IMR-90 (cell line): Measurements from ENCODE around the gene UFC1. TPM values are rescaled to one million over a fixed set of nuclear protein-coding genes. Genes with fewer than 3 reads are reported as not detected.

Experiments used
- ATAC-seq: fragments of 200-7000 bp; cut with Tn5 transposase; 2 replicates; pipeline ENCODE4 v1.9.1; 2020; ENCODE audit warnings: low read depth, mild to moderate bottlenecking, moderate library complexity
- BruUV-seq: library from RNA; stranded (reverse); fragments of 400-500 nt; replicated peaks from 2 replicates; lab custom pipeline; 2021; lab: Mats Ljungman, UMichigan
- CTCF ChIA-PET: fragments of 300-600 bp; formaldehyde crosslinking; extraction: SDS; loops from one replicate; lab custom pipeline; 2021; ENCODE audit warnings: antibody characterized with exemption; lab: Yijun Ruan, JAX
- POLR2A ChIA-PET: fragments of 300-600 bp; sonication (Branson Sonifier 250); formaldehyde crosslinking; loops from one replicate; lab custom pipeline; 2022; ENCODE audit warnings: antibody characterized with exemption; ENCODE audit not compliant: unreplicated experiment; lab: Charles Lee
- DNase-seq: peaks from one replicate; pipeline ENCODE4 v3.0.0; 2013
- H2AFZ ChIP-seq: replicated peaks from 2 replicates; pipeline ENCODE3; 2013; ENCODE audit warnings: low read length, mild to moderate bottlenecking; ENCODE audit not compliant: poor library complexity
- H2AK5ac ChIP-seq: 2 replicates; pipeline ENCODE4 v1.6.1; 2013; ENCODE audit warnings: low read depth, low read length, inconsistent platforms
- H2AK9ac ChIP-seq: replicated peaks from 2 replicates; pipeline ENCODE3; 2013; ENCODE audit warnings: mild to moderate bottlenecking, low read depth, low read length, moderate library complexity; ENCODE audit not compliant: poor library complexity
- H2BK120ac ChIP-seq: 2 replicates; pipeline ENCODE4 v1.6.1; 2013; ENCODE audit warnings: low read depth, low read length, inconsistent platforms
- H2BK15ac ChIP-seq: 3 replicates; pipeline ENCODE4 v1.6.1; 2013; ENCODE audit warnings: low read depth, low read length, inconsistent platforms
- H2BK20ac ChIP-seq: 2 replicates; pipeline ENCODE4 v1.6.1; 2013; ENCODE audit warnings: low read depth, mild to moderate bottlenecking, inconsistent platforms, low read length, moderate library complexity
- H2BK5ac ChIP-seq: 2 replicates; pipeline ENCODE4 v1.6.1; 2013; ENCODE audit warnings: mild to moderate bottlenecking, low read depth, low read length, inconsistent platforms; ENCODE audit not compliant: poor library complexity, severe bottlenecking
- H3K14ac ChIP-seq: replicated peaks from 2 replicates; pipeline ENCODE4 v1.6.1; 2013; ENCODE audit warnings: low read depth, low read length, inconsistent platforms
- H3K18ac ChIP-seq: 2 replicates; pipeline ENCODE4 v1.6.1; 2013; ENCODE audit warnings: low read depth, low read length, control low read depth
- H3K23ac ChIP-seq: 2 replicates; pipeline ENCODE4 v1.6.1; 2013; ENCODE audit warnings: low read depth, low read length, inconsistent platforms
- H3K27ac ChIP-seq: 2 replicates; pipeline ENCODE4 v1.5.1; 2013; ENCODE audit warnings: mild to moderate bottlenecking, control low read depth, low read length; ENCODE audit not compliant: insufficient read depth
- H3K27me3 ChIP-seq: 2 replicates; pipeline ENCODE4 v1.6.1; 2013; ENCODE audit warnings: low read length; ENCODE audit not compliant: control insufficient read depth, insufficient read depth
- H3K36me3 ChIP-seq: 2 replicates; pipeline ENCODE4 v1.6.1; 2013; ENCODE audit warnings: low read length, mixed read lengths; ENCODE audit not compliant: control insufficient read depth, insufficient read depth
- H3K4ac ChIP-seq: 2 replicates; pipeline ENCODE4 v1.6.1; 2013; ENCODE audit warnings: low read depth, low read length, inconsistent platforms
- H3K4me1 ChIP-seq: 2 replicates; pipeline ENCODE4 v1.6.1; 2013; ENCODE audit warnings: low read length, mixed read lengths; ENCODE audit not compliant: control insufficient read depth, insufficient read depth
- H3K4me2 ChIP-seq: 2 replicates; pipeline ENCODE4 v1.6.1; 2013; ENCODE audit warnings: low read depth, mild to moderate bottlenecking, control low read depth, low read length, moderate library complexity
- H3K4me3 ChIP-seq: 2 replicates; pipeline ENCODE4 v1.5.1; 2013; ENCODE audit warnings: low read depth, mild to moderate bottlenecking, control low read depth, low read length, moderate library complexity; ENCODE audit not compliant: insufficient read depth
- H3K56ac ChIP-seq: 2 replicates; pipeline ENCODE4 v1.6.1; 2013; ENCODE audit warnings: low read length, inconsistent platforms; ENCODE audit not compliant: insufficient read depth; ENCODE audit errors: extremely low read depth
- H3K79me1 ChIP-seq, 2 experiments: 2 replicates each; pipeline ENCODE4 v1.6.1; 2013; ENCODE audit warnings: low read length in 2 of 2, inconsistent platforms in 1 of 2, low read depth in 1 of 2
- H3K9ac ChIP-seq: 2 replicates; pipeline ENCODE4 v1.6.1; 2013; ENCODE audit warnings: low read depth, low read length, control low read depth
- H3K9me1 ChIP-seq: 2 replicates; pipeline ENCODE4 v1.6.1; 2013; ENCODE audit warnings: low read length, inconsistent platforms; ENCODE audit not compliant: insufficient read depth
- H3K9me3 ChIP-seq: 2 replicates; pipeline ENCODE4 v1.6.1; 2013; ENCODE audit warnings: low read length; ENCODE audit not compliant: control insufficient read depth, insufficient read depth
- H4K20me1 ChIP-seq: 2 replicates; pipeline ENCODE4 v1.6.1; 2013; ENCODE audit warnings: low read length, inconsistent platforms; ENCODE audit not compliant: insufficient read depth
- H4K5ac ChIP-seq: 2 replicates; pipeline ENCODE4 v1.6.1; 2013; ENCODE audit warnings: mild to moderate bottlenecking, low read depth, low read length, control low read depth
- H4K8ac ChIP-seq, 2 experiments: 2 replicates each; pipeline ENCODE4 v1.6.1; 2013; ENCODE audit warnings: low read depth in 2 of 2, low read length in 2 of 2, control low read depth in 1 of 2, inconsistent platforms in 1 of 2
- H4K91ac ChIP-seq: 2 replicates; pipeline ENCODE4 v1.6.1; 2013; ENCODE audit warnings: low read depth, low read length, inconsistent platforms; ENCODE audit not compliant: insufficient read depth
- BHLHE40 ChIP-seq: fragments of 150-350 bp; IDR thresholded peaks from 2 replicates; pipeline ENCODE4 v1.6.1; 2016; ENCODE audit warnings: mild to moderate bottlenecking, low read depth, low read length
- CEBPB ChIP-seq: IDR thresholded peaks from 2 replicates; pipeline ENCODE4 v1.6.1; 2012; ENCODE audit warnings: low read depth, low read length, improper control_type of control experiment
- CHD1 ChIP-seq: IDR thresholded peaks from 2 replicates; pipeline ENCODE4 v1.6.1; 2012; ENCODE audit warnings: low read depth, low read length, improper control_type of control experiment
- CTCF ChIP-seq: conservative IDR thresholded peaks from 2 replicates; pipeline ENCODE4 v1.5.1; 2012; ENCODE audit warnings: mild to moderate bottlenecking, low read depth, low read length, improper control_type of control experiment
- ELK1 ChIP-seq: fragments of 150-350 bp; IDR thresholded peaks from 2 replicates; pipeline ENCODE4 v1.6.1; 2016; ENCODE audit warnings: low read depth, mild to moderate bottlenecking, low read length, moderate library complexity, borderline replicate concordance
- MAFK ChIP-seq: IDR thresholded peaks from 2 replicates; pipeline ENCODE4 v1.6.1; 2012; ENCODE audit warnings: low read depth, low read length, improper control_type of control experiment
- MXI1 ChIP-seq: IDR thresholded peaks from 2 replicates; pipeline ENCODE4 v1.6.1; 2012; ENCODE audit warnings: low read depth, mild to moderate bottlenecking, low read length, moderate library complexity, borderline replicate concordance
- NFE2L2 ChIP-seq: fragments of 150-350 bp; IDR thresholded peaks from 2 replicates; pipeline ENCODE4 v1.6.1; 2016; ENCODE audit warnings: low read depth, mild to moderate bottlenecking, low read length
- POLR2A ChIP-seq: IDR thresholded peaks from 2 replicates; pipeline ENCODE4 v1.6.1; 2012; ENCODE audit warnings: mild to moderate bottlenecking, low read depth, low read length
- RAD21 ChIP-seq: IDR thresholded peaks from 2 replicates; pipeline ENCODE4 v1.6.1; 2012; ENCODE audit warnings: low read length, improper control_type of control experiment
- RCOR1 ChIP-seq: IDR thresholded peaks from 2 replicates; pipeline ENCODE4 v1.6.1; 2012; ENCODE audit warnings: mild to moderate bottlenecking, low read length, improper control_type of control experiment; ENCODE audit not compliant: insufficient replicate concordance
- RFX5 ChIP-seq: IDR thresholded peaks from 2 replicates; pipeline ENCODE4 v1.8.0; 2012; ENCODE audit warnings: low read depth, mild to moderate bottlenecking, low read length, moderate library complexity
- USF2 ChIP-seq: fragments of 150-350 bp; IDR thresholded peaks from 2 replicates; pipeline ENCODE4 v1.6.1; 2017; ENCODE audit warnings: mild to moderate bottlenecking, antibody characterized with exemption, low read length, low read depth
- WGBS, 2 experiments: methylation state at CpG; one replicate each; pipeline versions ENCODE4 v1.1.5 to v1.1.7; 2013; ENCODE audit warnings: missing lambda C conversion rate in 2 of 2; ENCODE audit not compliant: insufficient read length in 1 of 2; ENCODE audit errors: extremely low coverage in 2 of 2; 5-methylcytosine and 5-hydroxymethylcytosine counted together
- dilution Hi-C: fragments of 300-500 bp; cut with HindIII; formaldehyde crosslinking; loops from one replicate; pipeline ENCODE4 v1.14.3; 2018; ENCODE audit warnings: low sequenced_read_pairs; ENCODE audit not compliant: unreplicated experiment
- in situ Hi-C: fragments of 300-500 bp; cut with MboI; formaldehyde crosslinking; loops from 3 replicates; pipeline ENCODE4 v1.14.3; 2019; ENCODE audit warnings: low sequenced_read_pairs, inconsistent platforms, mixed read lengths
- intact Hi-C: fragments of 100-400 bp; cut with micrococcal nuclease; formaldehyde crosslinking; loops from 2 replicates; pipeline ENCODE4 v1.10.0; 2022
- polyA plus RNA-seq, 3 experiments: library from polyadenylated mRNA; depleted of rRNA; stranded (reverse); fragments of >200 nt; gene quantifications; 2 replicates each; pipeline ENCODE4 v1.2.3, GENCODE V29; 2012; ENCODE audit warnings: low replicate concordance in 1 of 3
- total RNA-seq: library from RNA; depleted of rRNA; stranded (reverse); fragments of >200 nt; gene quantifications from 2 replicates; pipeline ENCODE4 v1.2.3, GENCODE V29; 2012

Gene UFC1
- total and polyA plus RNA-seq, 2 of the 4 experiments (the other 2 are of a cell fraction) = 134 to 140 TPM

- no peak for TF ChIP-seq CTCF
These were observed 13.1 kb downstream of the UFC1 start (continued) for GRCh38 chr1:161166669-161167548.

- ATAC-seq = no peak
- 98% methylated on average over 5 of the region's 9 CpGs; no CpG with 5 or more reads in 1 of the 2 experiments for WGBS, 2 experiments
- no peaks in the 10 kb centered on the region for H3K9me3 ChIP-seq
- no peak overlapping the region for H2BK120ac ChIP-seq
- in situ Hi-C loops = no loop called here
- H2AK5ac ChIP-seq = no peak overlapping the region
- H4K91ac ChIP-seq = no peak overlapping the region
- H2AK9ac ChIP-seq = no peak overlapping the region
- H3K27ac ChIP-seq = no peak overlapping the region
- H3K4me1 ChIP-seq = peaks cover 11% of the 10 kb centered on the region; the same call in 1 of the 2 replicates
- BruUV-seq = no TSS peak
- H3K27me3 ChIP-seq = no peaks in the 10 kb centered on the region
- H2BK20ac ChIP-seq = no peak overlapping the region
- H3K14ac ChIP-seq = no peak overlapping the region
- ChIA-PET POLR2A (no interaction called here), CTCF (no interaction called here)
- no peak overlapping the region for H3K4ac ChIP-seq
- no peak overlapping the region for H3K18ac ChIP-seq
- peaks cover 10% of the 10 kb centered on the region for H3K9me1 ChIP-seq
- dilution Hi-C loops = no loop called here
- no peak overlapping the region for H4K5ac ChIP-seq
- H3K4me3 ChIP-seq = no peak overlapping the region
- no peak overlapping the region for H2BK5ac ChIP-seq
- no peak overlapping the region for H3K23ac ChIP-seq
- H3K56ac ChIP-seq = no peak overlapping the region
- intact Hi-C loops = no loop called here
- peaks cover 42% of the 10 kb centered on the region for H3K36me3 ChIP-seq
- no peak for DNase-seq
- peaks cover 13% of the 10 kb centered on the region; the same call in 1 of the 2 replicates for H4K20me1 ChIP-seq
- no peak overlapping the region for H4K8ac ChIP-seq
- no peak overlapping the region for H3K4me2 ChIP-seq
- peaks cover 9 to 30% of the 10 kb centered on the region in 2 experiments; a peak in 3 of 4 replicates for H3K79me1 ChIP-seq
- no peak overlapping the region for H2BK15ac ChIP-seq
- H2AFZ ChIP-seq = no peak overlapping the region
- H3K9ac ChIP-seq = no peak overlapping the region
- TF ChIP-seq CHD1 (no peak), CEBPB (no peak), NFE2L2 (no peak), BHLHE40 (no peak), USF2 (no peak), ELK1 (no peak), RFX5 (no peak), RAD21 (no peak), RCOR1 (no peak), POLR2A (no peak), MXI1 (no peak), MAFK (no peak)
These were observed 15.1 kb downstream of the UFC1 start for GRCh38 chr1:161168906-161169305.
